CD4-positive, alpha-beta memory T cell (primary cell): ENCODE measurements around the gene SLC25A39. TPM values are rescaled to one million over a fixed set of nuclear protein-coding genes. Genes with fewer than 3 reads are reported as not detected.
"Not testable (repeated sequence)": the region's sequence is repeated elsewhere in the genome, so short reads cannot be mapped to it uniquely, and the experiment has no call there.

Experiments used
- CTCF ChIA-PET: fragments of 350-600 bp; sonication (Branson Sonifier 250); formaldehyde crosslinking; loops from one replicate; lab custom pipeline; 2021; ENCODE audit warnings: inconsistent platforms; ENCODE audit not compliant: partially characterized antibody; lab: Charles Lee
- POLR2A ChIA-PET: fragments of 350-600 bp; sonication (Branson Sonifier 250); formaldehyde crosslinking; loops from one replicate; lab custom pipeline; 2021; ENCODE audit not compliant: partially characterized antibody; lab: Charles Lee
- DNase-seq, 5 donors: peaks; one replicate each; pipeline versions ENCODE4 v3.0.0 to v3.0.0-alpha.2; 2020 to 2022; ENCODE audit warnings: mixed read lengths in 1 of 5
- H3K27ac ChIP-seq: one replicate; pipeline ENCODE4 v1.7.0; 2013; ENCODE audit warnings: low read depth, low read length
- H3K27me3 ChIP-seq: 2 replicates; pipeline ENCODE4 v1.7.0; 2013; ENCODE audit warnings: mild to moderate bottlenecking, low read length, moderate library complexity; ENCODE audit not compliant: insufficient read depth
- H3K36me3 ChIP-seq: 2 replicates; pipeline ENCODE4 v1.7.0; 2013; ENCODE audit warnings: mild to moderate bottlenecking, low read length, moderate library complexity; ENCODE audit not compliant: insufficient read depth
- H3K4me1 ChIP-seq: 2 replicates; pipeline ENCODE4 v1.7.0; 2013; ENCODE audit warnings: mild to moderate bottlenecking, low read length, moderate library complexity; ENCODE audit not compliant: insufficient read depth
- H3K4me3 ChIP-seq, 2 donors: one replicate each; pipeline ENCODE4 v1.7.0; 2013; ENCODE audit warnings: low read length in 2 of 2, mild to moderate bottlenecking in 1 of 2
- H3K9me3 ChIP-seq, 2 donors: one replicate each; pipeline ENCODE4 v1.7.0; 2013; ENCODE audit warnings: low read length in 2 of 2, control low read depth in 1 of 2; ENCODE audit not compliant: control insufficient read depth in 1 of 2
- H3K27ac Mint-ChIP-seq, 7 donors: one replicate each; pipeline ENCODE4 v1.8.0; 2020 to 2021; ENCODE audit warnings: mixed read lengths in 7 of 7, mild to moderate bottlenecking in 6 of 7, inconsistent platforms in 3 of 7, moderate library complexity in 3 of 7
- H3K27me3 Mint-ChIP-seq, 2 donors: one replicate each; pipeline ENCODE4 v1.8.0; 2020 to 2021; ENCODE audit warnings: mixed read lengths in 2 of 2
- H3K36me3 Mint-ChIP-seq, 2 donors: one replicate each; pipeline ENCODE4 v1.8.0; 2020 to 2021; ENCODE audit warnings: mixed read lengths in 2 of 2, inconsistent platforms in 1 of 2, mild to moderate bottlenecking in 1 of 2
- H3K4me1 Mint-ChIP-seq, 4 donors: one replicate each; pipeline ENCODE4 v1.8.0; 2020 to 2021; ENCODE audit warnings: mixed read lengths in 4 of 4, mild to moderate bottlenecking in 1 of 4
- H3K4me3 Mint-ChIP-seq, 8 donors: one replicate each; pipeline ENCODE4 v1.8.0; 2020 to 2021; ENCODE audit warnings: mixed read lengths in 8 of 8, mild to moderate bottlenecking in 7 of 8, moderate library complexity in 6 of 8, inconsistent platforms in 3 of 8
- H3K9me3 Mint-ChIP-seq, 8 donors: one replicate each; pipeline ENCODE4 v1.8.0; 2020 to 2021; ENCODE audit warnings: mixed read lengths in 8 of 8, mild to moderate bottlenecking in 5 of 8, inconsistent platforms in 3 of 8, moderate library complexity in 1 of 8
- intact Hi-C: fragments of 100-400 bp; cut with micrococcal nuclease; formaldehyde crosslinking; loops from one replicate; pipeline ENCODE4 v1.15.1; 2023
- polyA plus RNA-seq, 2 donors: library from polyadenylated mRNA; unstranded; fragments of 300-500 nt; fragmentation: Illumina TruSeq; gene quantifications; one replicate each; pipeline ENCODE4 v1.2.3, GENCODE V29; 2021
- total RNA-seq, 2 experiments: library from RNA; stranded (reverse); gene quantifications; one replicate each; pipeline ENCODE4 v1.2.3, GENCODE V29; 2021

Gene SLC25A39
- total RNA-seq = 10 to 100 TPM; 91.2 to 94.4 TPM
- 100 to 1,000 TPM; 116 to 140 TPM for polyA plus RNA-seq

GRCh38 chr17:44324571-44325275 is at the start of gene SLC25A39:
Gene SLC25A39, minus strand, starts transcription at chr17:44324823. Its CDS starts 1,261 bp downstream, at chr17:44323562.
- H3K4me3 ChIP-seq = peak within 1 kb of the TSS; percentile 47 to 76
- H3K4me1 ChIP-seq = peaks cover 13% of the 10 kb centered on the region
- ChIA-PET POLR2A (interaction anchor here (0.7 to 8.0 kb wide), 14 partner anchors 9 to 202 kb away, joined by 3 to 209 read pairs (median 6); partner anchors contain the start of genes ATXN7L3, GRN, HDAC5 and RUNDC3A), CTCF (interaction anchor here (0.5 to 5.3 kb wide), 4 partner anchors 20 to 139 kb away, joined by 3 to 45 read pairs (median 7); partner anchors contain the start of genes GRN and UBTF)
- Mint-ChIP-seq H3K9me3 (no peaks in the 10 kb centered on the region), H3K27ac (peak within 1 kb of the TSS; percentile 97 to 99 (median 98)), H3K36me3 (peaks cover under 1 to 22% of the 10 kb centered on the region in 2 donors), H3K4me1 (peaks cover 7 to 41% (median 23%) of the 10 kb centered on the region in 4 donors), H3K4me3 (peak within 1 kb of the TSS; percentile 91 to 96 (median 92)), H3K27me3 (no peaks in the 10 kb centered on the region)
- H3K27me3 ChIP-seq = no peaks in the 10 kb centered on the region
- peak; percentile 88 to 98 (median 94) for DNase-seq
- no peaks in the 10 kb centered on the region for H3K9me3 ChIP-seq
- peak within 1 kb of the TSS; percentile 91 for H3K27ac ChIP-seq
- intact Hi-C loops = loop anchor here (1.0 kb wide), 4 partner anchors 16 to 201 kb away; partner anchors contain the start of genes HDAC5, RUNDC3A and TMUB2
- H3K36me3 ChIP-seq = peaks cover 10% of the 10 kb centered on the region

- Mint-ChIP-seq H3K27ac (no peak overlapping the region), H3K36me3 (no peaks in the 10 kb centered on the region), H3K9me3 (no peaks in the 10 kb centered on the region), H3K27me3 (peaks cover 11 to 35% of the 10 kb centered on the region in 2 donors), H3K4me1 (peaks cover 0 to 3% (median 2%) of the 10 kb centered on the region in 4 donors), H3K4me3 (no peak overlapping the region)
- no peak for DNase-seq
- H3K36me3 ChIP-seq = no peaks in the 10 kb centered on the region
- intact Hi-C loops = no loop called here
- H3K27ac ChIP-seq = no peak overlapping the region
- no peak overlapping the region for H3K4me3 ChIP-seq
- POLR2A ChIA-PET = interaction anchor here (1.2 kb wide), 1 partner anchor 10 kb away, joined by 4 read pairs; no protein-coding TSS in a partner anchor
- H3K4me1 ChIP-seq = no peaks in the 10 kb centered on the region
- CTCF ChIA-PET = no interaction called here
- H3K27me3 ChIP-seq = no peaks in the 10 kb centered on the region
- no peaks in the 10 kb centered on the region for H3K9me3 ChIP-seq
Observed at GRCh38 chr17:44372036-44372435, 47.4 kb upstream of the SLC25A39 start.

- H3K9me3 ChIP-seq, H3K36me3 ChIP-seq, H3K4me1 Mint-ChIP-seq, H3K4me3 ChIP-seq, intact Hi-C loops, H3K4me1 ChIP-seq, H3K9me3 Mint-ChIP-seq, POLR2A ChIA-PET, H3K27ac ChIP-seq, H3K27ac Mint-ChIP-seq, H3K36me3 Mint-ChIP-seq, H3K27me3 ChIP-seq: not testable (repeated sequence)
- Mint-ChIP-seq H3K4me3 (peak overlapping the region; percentile 8 to 68 (median 52)), H3K27me3 (peaks cover 21 to 41% of the 10 kb centered on the region in 2 donors)
- peak in 1 of 5 donors; percentile 18 for DNase-seq
- CTCF ChIA-PET = interaction anchor here (0.7 to 1.7 kb wide), 5 partner anchors 10 to 201 kb away, joined by 3 to 5 read pairs (median 3); no protein-coding TSS in a partner anchor
Observed at GRCh38 chr17:44369414-44370023, 44.9 kb upstream of the SLC25A39 start.

- POLR2A ChIA-PET, H3K36me3 ChIP-seq, H3K9me3 Mint-ChIP-seq, H3K36me3 Mint-ChIP-seq, H3K9me3 ChIP-seq, H3K27ac ChIP-seq, H3K4me1 ChIP-seq, intact Hi-C loops, H3K4me3 ChIP-seq, DNase-seq, H3K27me3 ChIP-seq, H3K4me1 Mint-ChIP-seq, H3K4me3 Mint-ChIP-seq, H3K27ac Mint-ChIP-seq: not testable (repeated sequence)
- CTCF ChIA-PET = interaction anchor here (0.7 to 1.9 kb wide), 4 partner anchors 9 to 26 kb away, joined by 3 to 5 read pairs (median 4); partner anchors contain the start of gene GRN
- H3K27me3 Mint-ChIP-seq = peaks cover 18 to 38% of the 10 kb centered on the region in 2 donors
Observed at GRCh38 chr17:44368391-44369243, 44.0 kb upstream of the SLC25A39 start.

GRCh38 chr17:44367231-44367979 is 42.8 kb upstream of the SLC25A39 start:
- H3K4me1 Mint-ChIP-seq = peaks cover 0 to 3% (median 2%) of the 10 kb centered on the region in 4 donors
- H3K4me3 ChIP-seq = no peak overlapping the region
- no peaks in the 10 kb centered on the region for H3K36me3 ChIP-seq
- H3K27me3 ChIP-seq = peaks cover 3% of the 10 kb centered on the region
- peaks cover 18 to 35% of the 10 kb centered on the region in 2 donors for H3K27me3 Mint-ChIP-seq
- no peaks in the 10 kb centered on the region for H3K4me1 ChIP-seq
- no peaks in the 10 kb centered on the region for H3K9me3 Mint-ChIP-seq
- H3K27ac Mint-ChIP-seq = no peak overlapping the region
- DNase-seq = no peak
- CTCF ChIA-PET = interaction anchor here (0.6 to 1.9 kb wide), 4 partner anchors 10 to 25 kb away, joined by 3 to 5 read pairs (median 3); partner anchors contain the start of gene GRN
- H3K9me3 ChIP-seq = no peaks in the 10 kb centered on the region
- no peak overlapping the region for H3K4me3 Mint-ChIP-seq
- POLR2A ChIA-PET = no interaction called here
- no peaks in the 10 kb centered on the region for H3K36me3 Mint-ChIP-seq
- intact Hi-C loops = no loop called here
- no peak overlapping the region for H3K27ac ChIP-seq

GRCh38 chr17:44365051-44365450 is 40.4 kb upstream of the SLC25A39 start:
- H3K4me1 ChIP-seq, H3K4me3 ChIP-seq, DNase-seq, POLR2A ChIA-PET, H3K27me3 ChIP-seq, intact Hi-C loops, H3K9me3 Mint-ChIP-seq, H3K27ac ChIP-seq, H3K4me1 Mint-ChIP-seq, H3K36me3 Mint-ChIP-seq, H3K36me3 ChIP-seq, H3K9me3 ChIP-seq: not testable (repeated sequence)
- CTCF ChIA-PET = interaction anchor here (0.6 to 1.7 kb wide), 7 partner anchors 11 to 1562 kb away, joined by 3 to 9 read pairs (median 3); partner anchors contain the start of gene GRN
- peaks cover 15 to 31% of the 10 kb centered on the region in 2 donors for H3K27me3 Mint-ChIP-seq
- peak overlapping the region in 1 of 7 donors; percentile 19 for H3K27ac Mint-ChIP-seq
- H3K4me3 Mint-ChIP-seq = peak overlapping the region in 4 of 8 donors; percentile 1 to 49 (median 14)
